Activated naive CD8-positive, alpha-beta T cell treated with anti-CD3 and anti-CD28 coated beads, Interleukin-2, amount 10 ng/mL, durations not matched to agents 7 days and 5 days (primary cell): ENCODE measurements around the gene RIPOR3. TPM values are rescaled to one million over a fixed set of nuclear protein-coding genes. Genes with fewer than 3 reads are reported as not detected.
"Not testable (repeated sequence)": the region's sequence is repeated elsewhere in the genome, so short reads cannot be mapped to it uniquely, and the experiment has no call there.

ENCODE experiments used
- ATAC-seq: fragments of 150-1000 bp; cut with Tn5 transposase; one replicate; pipeline ENCODE4 v1.10.0; 2021; ENCODE audit warnings: low read depth, moderate library complexity
- POLR2A ChIA-PET: fragments of 350-600 bp; sonication (Branson Sonifier 250); formaldehyde crosslinking; loops from one replicate; lab custom pipeline; 2021; ENCODE audit warnings: antibody characterized with exemption; lab: Charles Lee
- DNase-seq: peaks from one replicate; pipeline ENCODE4 v3.0.0; 2021
- H3K27ac Mint-ChIP-seq: one replicate; pipeline ENCODE4 v1.8.0; 2022; ENCODE audit warnings: mild to moderate bottlenecking, mixed read lengths
- H3K27me3 Mint-ChIP-seq: one replicate; pipeline ENCODE4 v1.8.0; 2022; ENCODE audit warnings: mild to moderate bottlenecking, moderate library complexity, mixed read lengths
- H3K36me3 Mint-ChIP-seq: one replicate; pipeline ENCODE4 v1.8.0; 2021; ENCODE audit warnings: mild to moderate bottlenecking, mixed read lengths
- H3K4me1 Mint-ChIP-seq: one replicate; pipeline ENCODE4 v1.8.0; 2021; ENCODE audit warnings: mixed read lengths
- H3K4me3 Mint-ChIP-seq: one replicate; pipeline ENCODE4 v1.8.0; 2022; ENCODE audit warnings: mild to moderate bottlenecking, moderate library complexity, mixed read lengths
- H3K9me3 Mint-ChIP-seq: one replicate; pipeline ENCODE4 v1.8.0; 2021; ENCODE audit warnings: mixed read lengths
- total RNA-seq, 2 experiments: library from RNA; stranded (reverse); gene quantifications; one replicate each; pipeline ENCODE4 v1.2.3, GENCODE V29; 2021

RIPOR3 gene
- total RNA-seq, 2 experiments from 2014 or later = not detected

DNA sequence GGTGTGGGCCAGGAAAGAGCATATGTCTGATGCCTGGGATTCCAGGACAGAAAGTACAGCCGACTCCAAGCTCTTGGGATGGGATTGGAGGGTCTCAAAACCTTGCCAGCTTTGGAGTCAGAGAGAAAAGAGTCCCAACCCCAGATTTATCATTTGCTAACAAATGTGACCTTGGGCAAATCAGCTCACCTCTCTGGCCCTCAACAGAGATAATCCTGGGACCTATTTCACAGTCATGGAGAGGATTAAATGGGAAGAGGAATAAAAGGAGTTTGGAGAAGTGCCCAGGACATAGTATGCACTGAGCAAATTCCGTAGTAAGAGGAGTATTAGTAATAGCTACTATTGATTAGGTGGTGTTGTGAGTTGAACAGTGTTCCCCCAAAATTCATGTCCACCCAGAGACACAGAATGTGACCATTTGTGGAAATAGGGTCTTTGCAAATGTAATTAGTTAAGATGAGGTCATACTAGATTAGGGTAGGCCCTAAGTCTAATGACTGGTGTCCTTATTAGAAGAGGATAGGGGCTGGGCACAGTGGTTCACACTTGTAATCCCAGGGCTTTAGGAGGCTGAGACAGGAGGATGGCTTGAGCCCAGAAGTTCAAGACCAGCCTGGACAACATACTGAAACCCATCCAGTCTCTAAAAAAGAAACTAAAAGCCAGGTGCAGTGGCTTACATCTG is 17.1 kb downstream of the RIPOR3 start:
- H3K27me3 Mint-ChIP-seq = peaks cover 3% of the 10 kb centered on the region
- H3K4me3 Mint-ChIP-seq = no peak overlapping the region
- H3K27ac Mint-ChIP-seq = no peak overlapping the region
- H3K36me3 Mint-ChIP-seq = no peaks in the 10 kb centered on the region
- no peaks in the 10 kb centered on the region for H3K9me3 Mint-ChIP-seq
- POLR2A ChIA-PET = no interaction called here
- H3K4me1 Mint-ChIP-seq = no peaks in the 10 kb centered on the region
- ATAC-seq (no peak), DNase-seq (no peak)

DNA sequence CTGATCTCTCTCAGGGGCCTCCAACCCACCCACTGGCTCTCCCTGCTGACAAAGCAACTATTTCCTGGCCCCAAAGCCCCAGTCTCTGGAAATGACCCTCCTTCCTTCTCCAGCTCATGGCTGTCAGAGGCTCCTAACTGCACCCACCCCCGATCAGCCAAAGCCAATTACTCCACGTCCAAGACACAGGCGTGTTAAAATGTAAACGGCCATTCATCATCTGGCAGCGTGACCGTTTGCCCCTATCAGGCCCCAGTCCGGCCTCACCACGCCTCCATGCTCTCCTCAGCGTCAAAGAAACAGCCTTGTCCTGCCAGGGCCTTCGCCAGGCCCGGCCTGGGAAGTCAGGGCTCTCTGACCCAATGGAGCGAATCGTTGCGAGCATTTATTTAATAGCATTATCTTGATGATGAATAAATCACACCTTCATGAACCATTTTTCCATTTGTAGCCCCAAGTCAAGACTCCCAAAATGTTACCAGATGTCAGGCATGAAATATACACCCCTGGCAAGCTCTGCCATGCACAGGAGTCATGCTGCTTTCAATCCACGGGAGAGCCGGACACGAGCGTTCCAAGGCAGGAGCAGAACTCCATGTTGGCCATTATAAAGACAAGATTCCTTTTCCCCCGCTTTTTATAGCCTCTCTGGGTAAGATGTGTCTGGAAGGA is 17.7 kb downstream of the RIPOR3 start:
- POLR2A ChIA-PET = no interaction called here
- H3K9me3 Mint-ChIP-seq = no peaks in the 10 kb centered on the region
- H3K27ac Mint-ChIP-seq = no peak overlapping the region
- H3K4me1 Mint-ChIP-seq = no peaks in the 10 kb centered on the region
- H3K36me3 Mint-ChIP-seq = no peaks in the 10 kb centered on the region
- H3K27me3 Mint-ChIP-seq = peaks cover 3% of the 10 kb centered on the region
- H3K4me3 Mint-ChIP-seq = no peak overlapping the region
- DNase-seq (no peak), ATAC-seq (no peak)

DNA sequence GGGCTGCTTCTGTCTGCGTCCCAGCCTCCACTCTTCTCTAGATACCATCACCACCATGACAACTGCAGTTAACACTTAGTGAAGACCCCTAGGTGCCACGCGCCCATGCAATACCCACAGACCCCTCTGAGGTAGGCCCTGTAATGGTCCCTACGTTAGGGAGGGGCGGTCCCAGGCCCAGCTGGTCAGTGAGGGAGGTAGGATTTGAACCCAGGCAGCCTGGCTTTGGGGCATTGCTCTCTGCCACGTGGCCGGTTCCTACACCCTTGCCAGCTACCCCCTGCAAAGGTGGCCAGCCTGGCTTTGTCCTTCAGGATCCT is 18.2 kb downstream of the RIPOR3 start:
- Mint-ChIP-seq H3K27ac (no peak overlapping the region), H3K4me3 (no peak overlapping the region), H3K27me3 (peaks cover 3% of the 10 kb centered on the region), H3K9me3 (no peaks in the 10 kb centered on the region), H3K36me3 (no peaks in the 10 kb centered on the region), H3K4me1 (no peaks in the 10 kb centered on the region)
- DNase-seq = no peak
- POLR2A ChIA-PET = no interaction called here
- ATAC-seq = no peak

GRCh38 chr20:50672400-50673145 is 18.8 kb downstream of the RIPOR3 start:
- Mint-ChIP-seq H3K9me3 (no peaks in the 10 kb centered on the region), H3K27me3 (peaks cover 3% of the 10 kb centered on the region), H3K4me1 (no peaks in the 10 kb centered on the region), H3K4me3 (no peak overlapping the region), H3K36me3 (no peaks in the 10 kb centered on the region), H3K27ac (no peak overlapping the region)
- no peak for DNase-seq
- no peak for ATAC-seq
- POLR2A ChIA-PET = no interaction called here

GRCh38 chr20:50671626-50672025 is 19.7 kb downstream of the RIPOR3 start:
- DNase-seq = no peak
- POLR2A ChIA-PET = no interaction called here
- no peak for ATAC-seq
- Mint-ChIP-seq H3K36me3 (no peaks in the 10 kb centered on the region), H3K4me3 (no peak overlapping the region), H3K4me1 (no peaks in the 10 kb centered on the region), H3K27ac (no peak overlapping the region), H3K27me3 (peaks cover 3% of the 10 kb centered on the region), H3K9me3 (no peaks in the 10 kb centered on the region)

- H3K36me3 Mint-ChIP-seq, H3K27ac Mint-ChIP-seq, ATAC-seq, H3K4me1 Mint-ChIP-seq, POLR2A ChIA-PET, H3K4me3 Mint-ChIP-seq, H3K9me3 Mint-ChIP-seq, H3K27me3 Mint-ChIP-seq, DNase-seq: not testable (repeated sequence)
Observed at GRCh38 chr20:50671010-50671409, 20.3 kb downstream of the RIPOR3 start.

GRCh38 chr20:50670126-50670862 is 21.0 kb downstream of the RIPOR3 start:
- Mint-ChIP-seq H3K4me3 (no peak overlapping the region), H3K4me1 (no peaks in the 10 kb centered on the region), H3K27me3 (no peaks in the 10 kb centered on the region), H3K36me3 (no peaks in the 10 kb centered on the region), H3K9me3 (no peaks in the 10 kb centered on the region), H3K27ac (no peak overlapping the region)
- POLR2A ChIA-PET = no interaction called here
- DNase-seq = no peak
- ATAC-seq = no peak

- ATAC-seq (no peak), DNase-seq (no peak)
- POLR2A ChIA-PET = no interaction called here
- no peak overlapping the region for H3K27ac Mint-ChIP-seq
- H3K27me3 Mint-ChIP-seq = no peaks in the 10 kb centered on the region
- no peaks in the 10 kb centered on the region for H3K4me1 Mint-ChIP-seq
- H3K4me3 Mint-ChIP-seq = no peak overlapping the region
- H3K9me3 Mint-ChIP-seq = no peaks in the 10 kb centered on the region
- H3K36me3 Mint-ChIP-seq = no peaks in the 10 kb centered on the region
Observed at GRCh38 chr20:50668798-50669197, 22.5 kb downstream of the RIPOR3 start.

- DNase-seq (no peak), ATAC-seq (no peak)
- Mint-ChIP-seq H3K36me3 (no peaks in the 10 kb centered on the region), H3K4me1 (no peaks in the 10 kb centered on the region), H3K27me3 (no peaks in the 10 kb centered on the region), H3K9me3 (no peaks in the 10 kb centered on the region), H3K27ac (no peak overlapping the region), H3K4me3 (no peak overlapping the region)
- POLR2A ChIA-PET = no interaction called here
Observed at GRCh38 chr20:50668326-50668725, 23.0 kb downstream of the RIPOR3 start.

- ATAC-seq (no peak), DNase-seq (no peak)
- H3K9me3 Mint-ChIP-seq = no peaks in the 10 kb centered on the region
- H3K27me3 Mint-ChIP-seq = no peaks in the 10 kb centered on the region
- H3K4me1 Mint-ChIP-seq = no peaks in the 10 kb centered on the region
- H3K4me3 Mint-ChIP-seq = no peak overlapping the region
- no peaks in the 10 kb centered on the region for H3K36me3 Mint-ChIP-seq
- no peak overlapping the region for H3K27ac Mint-ChIP-seq
- POLR2A ChIA-PET = no interaction called here
Observed at GRCh38 chr20:50666709-50667298, 24.5 kb downstream of the RIPOR3 start.

- POLR2A ChIA-PET = no interaction called here
- no peak overlapping the region for H3K4me3 Mint-ChIP-seq
- no peaks in the 10 kb centered on the region for H3K27me3 Mint-ChIP-seq
- ATAC-seq (no peak), DNase-seq (no peak)
- no peaks in the 10 kb centered on the region for H3K4me1 Mint-ChIP-seq
- H3K27ac Mint-ChIP-seq = no peak overlapping the region
- H3K36me3 Mint-ChIP-seq = no peaks in the 10 kb centered on the region
- H3K9me3 Mint-ChIP-seq = no peaks in the 10 kb centered on the region
Observed at GRCh38 chr20:50664254-50664653, 27.1 kb downstream of the RIPOR3 start.

- no peak overlapping the region for H3K27ac Mint-ChIP-seq
- ATAC-seq (no peak), DNase-seq (no peak)
- POLR2A ChIA-PET = no interaction called here
- no peaks in the 10 kb centered on the region for H3K4me1 Mint-ChIP-seq
- no peaks in the 10 kb centered on the region for H3K36me3 Mint-ChIP-seq
- H3K9me3 Mint-ChIP-seq = no peaks in the 10 kb centered on the region
- no peak overlapping the region for H3K4me3 Mint-ChIP-seq
- no peaks in the 10 kb centered on the region for H3K27me3 Mint-ChIP-seq
Observed at GRCh38 chr20:50663095-50663821, 28.1 kb downstream of the RIPOR3 start.
